ENCODE results near the gene ANKH.

ANKH gene

GRCh38 chr5:14790911-14791310 is 80.7 kb downstream of the ANKH start:
- DNase-seq (ENCODE audit: low read depth in 2 of 2), result no peak

- no peak for DNase-seq (ENCODE audit: low read depth in 2 of 2)
Measured at GRCh38 chr5:14790220-14790619, 81.4 kb downstream of the ANKH start.

- no peak for DNase-seq (ENCODE audit: low read depth in 2 of 2)
Measured at GRCh38 chr5:14787801-14788579, 83.6 kb downstream of the ANKH start.

GRCh38 chr5:14783691-14784090 is 87.9 kb downstream of the ANKH start:
- no peak for DNase-seq (ENCODE audit: low read depth in 2 of 2)

GRCh38 chr5:14782591-14782990 is 89.0 kb downstream of the ANKH start:
- DNase-seq (ENCODE audit: low read depth in 2 of 2), result no peak

GRCh38 chr5:14781106-14781505 is 90.5 kb downstream of the ANKH start:
- no peak for DNase-seq (ENCODE audit: low read depth in 2 of 2)

GRCh38 chr5:14779975-14780374 is 91.6 kb downstream of the ANKH start:
- DNase-seq (ENCODE audit: low read depth in 2 of 2), result no peak

GRCh38 chr5:14778792-14779070 is 92.8 kb downstream of the ANKH start:
- DNase-seq (ENCODE audit: low read depth in 2 of 2), result no peak

GRCh38 chr5:14777932-14778791 is 93.4 kb downstream of the ANKH start:
- DNase-seq (ENCODE audit: low read depth in 2 of 2), result no peak

GRCh38 chr5:14777187-14777586 is 94.4 kb downstream of the ANKH start:
- DNase-seq (ENCODE audit: low read depth in 2 of 2), result no peak

- DNase-seq (ENCODE audit: low read depth in 2 of 2), result no peak
Measured at GRCh38 chr5:14776602-14777001, 95.0 kb downstream of the ANKH start.

- no peak for DNase-seq (ENCODE audit: low read depth in 2 of 2)
Measured at GRCh38 chr5:14775857-14776256, 95.7 kb downstream of the ANKH start.

- no peak for DNase-seq (ENCODE audit: low read depth in 2 of 2)
Measured at GRCh38 chr5:14773588-14773987, 98.0 kb downstream of the ANKH start.

- no peak for DNase-seq (ENCODE audit: low read depth in 2 of 2)
Measured at GRCh38 chr5:14771972-14772371, 99.6 kb downstream of the ANKH start.

GRCh38 chr5:14771189-14771588 is 100.4 kb downstream of the ANKH start:
- DNase-seq (ENCODE audit: low read depth in 2 of 2), result no peak

GRCh38 chr5:14768508-14769365 is 102.8 kb downstream of the ANKH start:
- DNase-seq (ENCODE audit: low read depth in 2 of 2), result no peak

GRCh38 chr5:14767735-14768507 is 103.7 kb downstream of the ANKH start:
- no peak for DNase-seq (ENCODE audit: low read depth in 2 of 2)

GRCh38 chr5:14767053-14767452 is 104.5 kb downstream of the ANKH start:
- no peak for DNase-seq (ENCODE audit: low read depth in 2 of 2)

GRCh38 chr5:14766584-14766983 is 105.0 kb downstream of the ANKH start:
- no peak for DNase-seq (ENCODE audit: low read depth in 2 of 2)

- no peak for DNase-seq (ENCODE audit: low read depth in 2 of 2)
Measured at GRCh38 chr5:14765587-14765986, 106.0 kb downstream of the ANKH start.

GRCh38 chr5:14762549-14763216 is 108.9 kb downstream of the ANKH start:
- no peak for DNase-seq (ENCODE audit: low read depth in 2 of 2)

All from stimulated activated CD8-positive, alpha-beta memory T cell treated with anti-CD3 and anti-CD28 coated beads, Interleukin-7, amount 100 ng/mL, for 1 hour (primary cell).